ENCODE measurements around the gene MYH9. TPM values are rescaled to one million over a fixed set of nuclear protein-coding genes. Genes with fewer than 3 reads are reported as not detected.
"Not testable (repeated sequence)": the region's sequence is repeated elsewhere in the genome, so short reads cannot be mapped to it uniquely, and the experiment has no call there.

The MYH9 gene
- total RNA-seq, 2 experiments from 2014 or later: 901 to 925 TPM

DNA sequence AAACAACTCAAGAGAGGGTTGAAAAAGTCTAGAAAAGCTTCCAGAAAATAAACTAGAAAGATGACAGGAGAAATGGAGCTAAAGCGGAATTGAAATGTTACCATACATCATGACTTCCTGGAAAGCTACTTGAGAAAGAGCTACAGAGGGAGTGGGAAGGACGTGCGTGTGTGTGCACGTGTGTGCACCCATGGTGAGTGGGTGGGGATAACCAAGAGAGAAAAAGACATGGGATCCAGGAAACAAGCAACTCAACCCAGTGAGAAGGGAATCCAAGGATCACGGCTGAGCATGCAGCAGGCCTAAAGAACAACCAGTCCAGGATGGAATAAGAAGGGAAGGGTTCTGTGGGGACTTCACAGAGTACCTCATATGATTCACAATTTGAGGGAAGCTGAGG, 113.2 kb downstream of the MYH9 start:
- H3K36me3 Mint-ChIP-seq (ENCODE audit: low read depth): peaks cover 11% of the 10 kb centered on the region
- intact Hi-C loops (cut with DNase I, micrococcal nuclease): loop anchor here in 1 of 2 experiments (10.0 kb wide), 1 partner anchor 80 kb away; no protein-coding TSS in a partner anchor
- no peaks in the 10 kb centered on the region for H3K9me3 Mint-ChIP-seq
- Histone ChIP-seq H3K4me1 (ENCODE audit: insufficient read depth, low read length) (peaks cover 11% of the 10 kb centered on the region), H3K27ac (ENCODE audit: low read depth in 1 of 2, low read length in 2 of 2) (no peak overlapping the region), H3K27me3 (ENCODE audit: control insufficient read depth in 1 of 2, insufficient read depth in 2 of 2, low read length in 2 of 2) (no peaks in the 10 kb centered on the region), H3K4me3 (ENCODE audit: low read length) (no peak overlapping the region), H3K9me3 (ENCODE audit: control insufficient read depth in 1 of 2, insufficient read depth in 1 of 2, low read length in 2 of 2) (no peaks in the 10 kb centered on the region), H3K36me3 (ENCODE audit: insufficient read depth, low read length) (peaks cover 4% of the 10 kb centered on the region)
- ATAC-seq (ENCODE audit: poor library complexity) (no peak), DNase-seq (no peak)
- ChIA-PET CTCF (interaction anchor here (1.2 kb wide), 1 partner anchor 12 kb away, joined by 3 read pairs; no protein-coding TSS in a partner anchor), POLR2A (interaction anchor here (1.3 kb wide), 1 partner anchor 57 kb away, joined by 3 read pairs; no protein-coding TSS in a partner anchor)
- TF ChIP-seq CTCF (IDR thresholded peaks at IDR 0.05): no peak
- peaks cover 17% of the 10 kb centered on the region for H3K4me1 Mint-ChIP-seq (ENCODE audit: low read depth)
- no peaks in the 10 kb centered on the region for H3K27me3 Mint-ChIP-seq
- H3K27ac Mint-ChIP-seq: no peak overlapping the region
- H3K4me3 Mint-ChIP-seq: no peak overlapping the region

DNA sequence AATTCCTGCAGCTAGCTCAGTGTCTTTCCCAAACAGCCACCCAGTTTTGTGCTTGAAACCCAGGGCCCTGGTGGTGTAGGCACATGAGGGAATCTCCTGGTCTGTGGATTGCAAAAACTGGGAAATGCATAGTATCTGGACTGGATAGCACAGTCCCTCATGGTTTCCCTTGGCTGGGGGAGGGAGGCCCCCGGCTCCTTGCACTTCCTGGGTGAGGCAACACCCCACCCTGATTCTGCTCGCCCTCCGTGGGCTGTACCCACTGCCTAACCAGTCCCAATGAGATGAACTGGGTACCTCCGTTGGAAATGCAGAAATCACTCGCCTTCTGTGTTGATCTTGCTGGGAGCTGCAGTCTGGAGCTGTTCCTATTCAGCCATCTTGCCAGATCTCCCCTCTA, 115.8 kb downstream of the MYH9 start:
- H3K27ac Mint-ChIP-seq, H3K27me3 Mint-ChIP-seq: not testable (repeated sequence)

DNA sequence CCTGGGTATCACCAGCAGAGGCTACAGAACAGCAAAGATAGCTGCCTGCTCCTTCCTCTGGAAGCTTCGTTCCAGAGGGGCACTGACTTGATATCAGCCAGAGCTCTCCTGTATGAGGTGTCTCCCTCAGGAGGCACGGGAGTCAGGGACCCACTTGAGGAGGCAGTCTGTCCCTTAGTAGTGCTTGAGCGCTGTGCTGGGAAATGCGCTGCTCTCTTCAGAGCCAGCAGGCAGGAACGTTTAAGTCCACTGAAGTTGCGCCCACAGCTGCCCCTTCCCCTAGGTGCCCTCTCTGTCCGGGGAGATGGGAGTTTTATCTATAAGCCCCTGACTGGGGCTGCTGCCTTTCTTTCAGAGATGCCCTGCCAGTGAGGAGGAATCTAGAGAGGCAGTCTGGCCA, 116.5 kb downstream of the MYH9 start:
- intact Hi-C loops (cut with DNase I, micrococcal nuclease): loop anchor here in 1 of 2 experiments (10.0 kb wide), 1 partner anchor 76 kb away; no protein-coding TSS in a partner anchor
- H3K36me3 Mint-ChIP-seq (ENCODE audit: low read depth); CTCF ChIA-PET; H3K27ac ChIP-seq (ENCODE audit: low read depth in 1 of 2, low read length in 2 of 2); H3K27me3 Mint-ChIP-seq; DNase-seq; H3K9me3 ChIP-seq (ENCODE audit: control insufficient read depth in 1 of 2, insufficient read depth in 1 of 2, low read length in 2 of 2); ATAC-seq (ENCODE audit: poor library complexity); H3K27me3 ChIP-seq (ENCODE audit: control insufficient read depth in 1 of 2, insufficient read depth in 2 of 2, low read length in 2 of 2); H3K27ac Mint-ChIP-seq; H3K36me3 ChIP-seq (ENCODE audit: insufficient read depth, low read length); POLR2A ChIA-PET; H3K9me3 Mint-ChIP-seq; H3K4me1 ChIP-seq (ENCODE audit: insufficient read depth, low read length); H3K4me3 ChIP-seq (ENCODE audit: low read length); H3K4me3 Mint-ChIP-seq; H3K4me1 Mint-ChIP-seq (ENCODE audit: low read depth): not testable (repeated sequence)

More for the DNA sequence above, 115.8 kb downstream of the MYH9 start:
- H3K9me3 ChIP-seq (ENCODE audit: control insufficient read depth in 1 of 2, insufficient read depth in 1 of 2, low read length in 2 of 2); DNase-seq; H3K4me3 ChIP-seq (ENCODE audit: low read length); H3K4me1 Mint-ChIP-seq (ENCODE audit: low read depth); H3K4me3 Mint-ChIP-seq; H3K36me3 Mint-ChIP-seq (ENCODE audit: low read depth); H3K36me3 ChIP-seq (ENCODE audit: insufficient read depth, low read length); H3K4me1 ChIP-seq (ENCODE audit: insufficient read depth, low read length); H3K27ac ChIP-seq (ENCODE audit: low read depth in 1 of 2, low read length in 2 of 2); CTCF ChIA-PET; ATAC-seq (ENCODE audit: poor library complexity); H3K27me3 ChIP-seq (ENCODE audit: control insufficient read depth in 1 of 2, insufficient read depth in 2 of 2, low read length in 2 of 2); H3K9me3 Mint-ChIP-seq: not testable (repeated sequence)
- intact Hi-C loops (cut with DNase I, micrococcal nuclease): loop anchor here in 1 of 2 experiments (10.0 kb wide), 1 partner anchor 77 kb away; no protein-coding TSS in a partner anchor
- POLR2A ChIA-PET: interaction anchor here (0.6 kb wide), 1 partner anchor 14 kb away, joined by 3 read pairs; no protein-coding TSS in a partner anchor

GRCh38 chr22:36267896-36268485, 119.8 kb downstream of the MYH9 start:
- Mint-ChIP-seq H3K4me1 (ENCODE audit: low read depth) (no peaks in the 10 kb centered on the region), H3K9me3 (no peaks in the 10 kb centered on the region), H3K4me3 (no peak overlapping the region), H3K27ac (no peak overlapping the region), H3K36me3 (ENCODE audit: low read depth) (peaks cover 39% of the 10 kb centered on the region), H3K27me3 (no peaks in the 10 kb centered on the region)
- POLR2A ChIA-PET: no interaction called here
- no peak for ATAC-seq (ENCODE audit: poor library complexity)
- intact Hi-C loops (cut with DNase I, micrococcal nuclease): no loop called here
- H3K9me3 ChIP-seq (ENCODE audit: control insufficient read depth in 1 of 2, insufficient read depth in 1 of 2, low read length in 2 of 2): no peaks in the 10 kb centered on the region
- no peak for DNase-seq
- H3K36me3 ChIP-seq (ENCODE audit: insufficient read depth, low read length): peaks cover 27% of the 10 kb centered on the region
- TF ChIP-seq CTCF (IDR thresholded peaks at IDR 0.05): no peak
- CTCF ChIA-PET: interaction anchor here (2.2 kb wide), 1 partner anchor 18 kb away, joined by 5 read pairs; no protein-coding TSS in a partner anchor
- no peaks in the 10 kb centered on the region for H3K27me3 ChIP-seq (ENCODE audit: control insufficient read depth in 1 of 2, insufficient read depth in 2 of 2, low read length in 2 of 2)
- no peaks in the 10 kb centered on the region for H3K4me1 ChIP-seq (ENCODE audit: insufficient read depth, low read length)
- H3K4me3 ChIP-seq (ENCODE audit: low read length): no peak overlapping the region
- H3K27ac ChIP-seq (ENCODE audit: low read depth in 1 of 2, low read length in 2 of 2): no peak overlapping the region
